SK-N-SH treated with all-trans-retinoic acid at 6 μM for 48 hours (cell line): ENCODE data around the gene OSBPL9.

ENCODE experiments used
- ATAC-seq: fragments of 200-7000 bp; cut with Tn5 transposase; 3 replicates; pipeline ENCODE4 v1.9.1; 2020; ENCODE audit warnings: mild to moderate bottlenecking, moderate library complexity
- ARNTL ChIP-seq: fragments of 450-650 bp; formaldehyde crosslinking; IDR thresholded peaks from 2 replicates; pipeline ENCODE4 v1.5.0; 2020; ENCODE audit warnings: low read depth, mild to moderate bottlenecking, moderate library complexity, borderline replicate concordance
- BACH2 ChIP-seq: fragments of 250-450 bp; sonication (Bioruptor Pico); IDR thresholded peaks from 2 replicates; pipeline ENCODE4 v1.9.0; 2021; ENCODE audit warnings: mild to moderate bottlenecking, borderline replicate concordance
- CSDC2 ChIP-seq: fragments of 250-450 bp; sonication (Bioruptor Pico); IDR thresholded peaks from 2 replicates; pipeline ENCODE4 v1.5.0; 2020; ENCODE audit warnings: mild to moderate bottlenecking, moderate library complexity
- CSRNP3 ChIP-seq: fragments of 250-450 bp; sonication (Bioruptor Pico); IDR thresholded peaks from 2 replicates; pipeline ENCODE4 v1.5.1; 2021; ENCODE audit warnings: mild to moderate bottlenecking, moderate library complexity
- ESRRG ChIP-seq: fragments of 250-450 bp; sonication (Bioruptor Pico); IDR thresholded peaks from 2 replicates; pipeline ENCODE4 v1.6.1; 2021; ENCODE audit warnings: mild to moderate bottlenecking
- GLIS3 ChIP-seq: fragments of 250-450 bp; sonication (Bioruptor Pico); IDR thresholded peaks from 2 replicates; pipeline ENCODE4 v1.5.0; 2020; ENCODE audit warnings: mild to moderate bottlenecking, moderate library complexity
- ISL1 ChIP-seq: fragments of 250-450 bp; sonication (Bioruptor Pico); IDR thresholded peaks from 2 replicates; pipeline ENCODE4 v2.1.2; 2022; ENCODE audit warnings: mild to moderate bottlenecking, moderate library complexity
- OSR1 ChIP-seq: fragments of 250-450 bp; sonication (Bioruptor Pico); IDR thresholded peaks from 2 replicates; pipeline ENCODE4 v1.8.0; 2022; ENCODE audit warnings: moderate library complexity, mild to moderate bottlenecking, inconsistent platforms
- PATZ1 ChIP-seq: fragments of 250-450 bp; sonication (Bioruptor Pico); IDR thresholded peaks from 2 replicates; pipeline ENCODE4 v1.8.0; 2020; ENCODE audit warnings: mild to moderate bottlenecking, moderate library complexity, borderline replicate concordance
- PPARA ChIP-seq: fragments of 250-450 bp; sonication (Bioruptor Pico); IDR thresholded peaks from 2 replicates; pipeline ENCODE4 v1.5.0; 2020; ENCODE audit warnings: mild to moderate bottlenecking, borderline replicate concordance
- RARB ChIP-seq: fragments of 250-450 bp; sonication (Bioruptor Pico); IDR thresholded peaks from 2 replicates; pipeline ENCODE4 v1.8.0; 2021; ENCODE audit warnings: mild to moderate bottlenecking, moderate library complexity
- SNAI2 ChIP-seq: fragments of 250-450 bp; sonication (Bioruptor Pico); IDR thresholded peaks from 2 replicates; pipeline ENCODE4 v1.5.0; 2020; ENCODE audit warnings: mild to moderate bottlenecking, moderate library complexity
- TCF4 ChIP-seq: fragments of 250-450 bp; sonication (Bioruptor Pico); IDR thresholded peaks from 2 replicates; pipeline ENCODE4 v1.8.0; 2021; ENCODE audit warnings: mild to moderate bottlenecking, moderate library complexity, borderline replicate concordance
- TOX ChIP-seq: fragments of 250-450 bp; sonication (Bioruptor Pico); IDR thresholded peaks from 2 replicates; pipeline ENCODE4 v1.8.0; 2021; ENCODE audit warnings: mild to moderate bottlenecking, moderate library complexity, borderline replicate concordance
- ZC3H10 ChIP-seq: fragments of 250-450 bp; sonication (Bioruptor Pico); IDR thresholded peaks from 2 replicates; pipeline ENCODE4 v1.5.1; 2021; ENCODE audit warnings: mild to moderate bottlenecking, moderate library complexity
- ZFP3 ChIP-seq: fragments of 250-450 bp; sonication (Bioruptor Pico); IDR thresholded peaks from 2 replicates; pipeline ENCODE4 v1.5.0; 2020; ENCODE audit warnings: mild to moderate bottlenecking, moderate library complexity
- ZFP30 ChIP-seq: fragments of 450-650 bp; formaldehyde crosslinking; IDR thresholded peaks from 2 replicates; pipeline ENCODE4 v1.5.0; 2022; ENCODE audit warnings: mild to moderate bottlenecking, moderate library complexity
- ZNF565 ChIP-seq: fragments of 450-650 bp; formaldehyde crosslinking; conservative IDR thresholded peaks from 2 replicates; pipeline ENCODE4 v1.5.0; 2020; ENCODE audit warnings: low read depth, mild to moderate bottlenecking, moderate library complexity
- ZNF70 ChIP-seq: fragments of 450-650 bp; formaldehyde crosslinking; IDR thresholded peaks from 2 replicates; pipeline ENCODE4 v1.5.0; 2020; ENCODE audit warnings: mild to moderate bottlenecking, moderate library complexity
- ZNF8 ChIP-seq: fragments of 450-650 bp; formaldehyde crosslinking; IDR thresholded peaks from 2 replicates; pipeline ENCODE4 v1.5.0; 2020; ENCODE audit warnings: mild to moderate bottlenecking, moderate library complexity
- TF ChIP-seq, protein P1 (sequence below): fragments of 250-450 bp; sonication (Bioruptor Pico); IDR thresholded peaks from 2 replicates; pipeline ENCODE4 v1.5.1; 2020; ENCODE audit warnings: low read depth, mild to moderate bottlenecking, moderate library complexity
- TF ChIP-seq, protein P2 (sequence below): fragments of 250-450 bp; sonication (Bioruptor Pico); IDR thresholded peaks from 2 replicates; pipeline ENCODE4 v1.8.0; 2021; ENCODE audit warnings: low read depth, mild to moderate bottlenecking, moderate library complexity, borderline replicate concordance
- TF ChIP-seq, protein P3 (sequence below): fragments of 250-450 bp; sonication (Bioruptor Pico); IDR thresholded peaks from 2 replicates; pipeline ENCODE4 v1.5.0; 2020; ENCODE audit warnings: mild to moderate bottlenecking, moderate library complexity

OSBPL9 gene

GRCh38 chr1:51714374-51715019 is 97.6 kb downstream of the OSBPL9 start:
- no peak for ATAC-seq
- TF ChIP-seq OSR1 (CRISPR knock-in tag) (no peak), PATZ1 (no peak), ZNF8 (CRISPR knock-in tag) (no peak), TOX (no peak), CSDC2 (CRISPR knock-in tag) (no peak), ARNTL (CRISPR knock-in tag) (no peak), SNAI2 (CRISPR knock-in tag) (no peak), ZC3H10 (CRISPR knock-in tag) (no peak), TCF4 (CRISPR knock-in tag) (no peak), ZNF70 (CRISPR knock-in tag) (no peak), GLIS3 (CRISPR knock-in tag) (no peak), ZNF565 (CRISPR knock-in tag) (no peak), CSRNP3 (CRISPR knock-in tag) (no peak), RARB (CRISPR knock-in tag) (no peak)
- TF ChIP-seq, protein P1, sequence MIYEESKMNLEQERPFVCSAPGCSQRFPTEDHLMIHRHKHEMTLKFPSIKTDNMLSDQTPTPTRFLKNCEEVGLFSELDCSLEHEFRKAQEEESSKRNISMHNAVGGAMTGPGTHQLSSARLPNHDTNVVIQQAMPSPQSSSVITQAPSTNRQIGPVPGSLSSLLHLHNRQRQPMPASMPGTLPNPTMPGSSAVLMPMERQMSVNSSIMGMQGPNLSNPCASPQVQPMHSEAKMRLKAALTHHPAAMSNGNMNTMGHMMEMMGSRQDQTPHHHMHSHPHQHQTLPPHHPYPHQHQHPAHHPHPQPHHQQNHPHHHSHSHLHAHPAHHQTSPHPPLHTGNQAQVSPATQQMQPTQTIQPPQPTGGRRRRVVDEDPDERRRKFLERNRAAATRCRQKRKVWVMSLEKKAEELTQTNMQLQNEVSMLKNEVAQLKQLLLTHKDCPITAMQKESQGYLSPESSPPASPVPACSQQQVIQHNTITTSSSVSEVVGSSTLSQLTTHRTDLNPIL (CRISPR knock-in tag): no peak
- TF ChIP-seq, protein P2, sequence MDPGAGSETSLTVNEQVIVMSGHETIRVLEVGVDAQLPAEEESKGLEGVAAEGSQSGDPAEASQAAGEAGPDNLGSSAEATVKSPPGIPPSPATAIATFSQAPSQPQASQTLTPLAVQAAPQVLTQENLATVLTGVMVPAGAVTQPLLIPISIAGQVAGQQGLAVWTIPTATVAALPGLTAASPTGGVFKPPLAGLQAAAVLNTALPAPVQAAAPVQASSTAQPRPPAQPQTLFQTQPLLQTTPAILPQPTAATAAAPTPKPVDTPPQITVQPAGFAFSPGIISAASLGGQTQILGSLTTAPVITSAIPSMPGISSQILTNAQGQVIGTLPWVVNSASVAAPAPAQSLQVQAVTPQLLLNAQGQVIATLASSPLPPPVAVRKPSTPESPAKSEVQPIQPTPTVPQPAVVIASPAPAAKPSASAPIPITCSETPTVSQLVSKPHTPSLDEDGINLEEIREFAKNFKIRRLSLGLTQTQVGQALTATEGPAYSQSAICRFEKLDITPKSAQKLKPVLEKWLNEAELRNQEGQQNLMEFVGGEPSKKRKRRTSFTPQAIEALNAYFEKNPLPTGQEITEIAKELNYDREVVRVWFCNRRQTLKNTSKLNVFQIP (CRISPR knock-in tag): no peak

DNA sequence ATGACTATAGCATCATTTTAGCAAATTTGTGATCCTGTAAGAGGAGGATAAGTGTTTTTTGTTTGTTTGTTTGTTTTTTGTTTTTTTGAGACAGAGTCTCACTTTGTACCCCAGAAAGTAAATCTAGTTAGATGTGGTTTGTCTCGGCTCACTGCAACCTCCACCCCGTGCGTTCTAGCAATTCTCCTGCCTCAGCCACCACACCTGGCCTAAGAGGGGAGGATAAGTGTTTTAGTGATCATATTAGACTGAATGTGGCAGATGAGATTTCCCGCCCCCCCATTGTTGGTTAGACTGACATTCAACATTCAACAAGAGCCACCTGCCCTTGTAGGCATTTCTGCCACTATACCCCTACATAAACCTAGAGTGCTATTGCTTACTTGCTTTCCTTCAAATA is 98.5 kb downstream of the OSBPL9 start:
- ATAC-seq: no peak
- TF ChIP-seq ZFP3 (no peak), ZNF565 (CRISPR knock-in tag) (no peak), OSR1 (CRISPR knock-in tag) (no peak), ZNF70 (CRISPR knock-in tag) (no peak), ISL1 (no peak), ZFP30 (no peak), RARB (CRISPR knock-in tag) (no peak), PPARA (CRISPR knock-in tag) (no peak), ARNTL (CRISPR knock-in tag) (no peak), TCF4 (CRISPR knock-in tag) (no peak)

GRCh38 chr1:51716746-51717145 is 99.9 kb downstream of the OSBPL9 start:
- TF ChIP-seq TOX (no peak), ARNTL (CRISPR knock-in tag) (no peak), ZC3H10 (CRISPR knock-in tag) (no peak), ISL1 (no peak), TCF4 (CRISPR knock-in tag) (no peak), PPARA (CRISPR knock-in tag) (no peak)
- ATAC-seq: no peak

DNA sequence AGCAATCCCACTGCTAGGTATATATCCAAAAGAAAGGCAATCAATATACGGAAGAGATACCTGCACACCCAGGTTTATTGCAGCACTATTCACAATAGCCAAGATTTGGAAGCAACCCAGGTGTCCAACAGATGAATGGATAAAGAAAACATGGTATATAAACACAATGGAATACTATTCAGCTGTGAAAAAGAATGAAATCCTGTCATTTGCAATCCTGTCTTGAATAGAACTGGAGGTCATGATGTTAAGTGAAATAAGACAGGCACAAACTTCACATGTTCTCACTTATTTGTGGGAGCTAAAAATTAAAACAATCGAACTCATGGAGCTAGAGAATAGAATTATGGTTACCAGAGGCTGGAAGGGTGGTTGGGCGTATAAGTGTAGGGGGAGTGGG is 101.0 kb downstream of the OSBPL9 start:
- no peak for ATAC-seq
- TF ChIP-seq ISL1 (no peak), TCF4 (CRISPR knock-in tag) (no peak)

DNA sequence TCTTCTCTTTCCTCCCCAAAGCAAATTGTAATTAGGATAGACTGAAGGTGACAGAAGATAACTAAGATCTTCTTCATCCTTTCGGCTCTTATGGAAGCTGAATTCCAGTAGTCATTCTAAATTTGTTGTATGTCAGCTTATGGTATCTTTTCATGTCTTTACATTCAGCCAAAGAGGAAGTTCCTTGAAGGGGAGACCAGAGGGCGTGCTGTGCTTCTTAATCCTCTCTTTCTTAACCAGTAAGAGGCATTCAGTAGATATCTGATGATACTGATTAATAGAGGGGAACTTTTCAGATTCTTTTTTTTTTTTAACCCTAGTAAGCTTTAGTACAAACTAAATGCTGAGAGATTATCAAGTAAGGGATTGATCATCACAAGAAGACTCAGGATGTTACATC is 102.3 kb downstream of the OSBPL9 start:
- ATAC-seq: no peak
- TF ChIP-seq RARB (CRISPR knock-in tag): no peak
- TF ChIP-seq ESRRG (CRISPR knock-in tag): no peak
- TF ChIP-seq, protein P3, sequence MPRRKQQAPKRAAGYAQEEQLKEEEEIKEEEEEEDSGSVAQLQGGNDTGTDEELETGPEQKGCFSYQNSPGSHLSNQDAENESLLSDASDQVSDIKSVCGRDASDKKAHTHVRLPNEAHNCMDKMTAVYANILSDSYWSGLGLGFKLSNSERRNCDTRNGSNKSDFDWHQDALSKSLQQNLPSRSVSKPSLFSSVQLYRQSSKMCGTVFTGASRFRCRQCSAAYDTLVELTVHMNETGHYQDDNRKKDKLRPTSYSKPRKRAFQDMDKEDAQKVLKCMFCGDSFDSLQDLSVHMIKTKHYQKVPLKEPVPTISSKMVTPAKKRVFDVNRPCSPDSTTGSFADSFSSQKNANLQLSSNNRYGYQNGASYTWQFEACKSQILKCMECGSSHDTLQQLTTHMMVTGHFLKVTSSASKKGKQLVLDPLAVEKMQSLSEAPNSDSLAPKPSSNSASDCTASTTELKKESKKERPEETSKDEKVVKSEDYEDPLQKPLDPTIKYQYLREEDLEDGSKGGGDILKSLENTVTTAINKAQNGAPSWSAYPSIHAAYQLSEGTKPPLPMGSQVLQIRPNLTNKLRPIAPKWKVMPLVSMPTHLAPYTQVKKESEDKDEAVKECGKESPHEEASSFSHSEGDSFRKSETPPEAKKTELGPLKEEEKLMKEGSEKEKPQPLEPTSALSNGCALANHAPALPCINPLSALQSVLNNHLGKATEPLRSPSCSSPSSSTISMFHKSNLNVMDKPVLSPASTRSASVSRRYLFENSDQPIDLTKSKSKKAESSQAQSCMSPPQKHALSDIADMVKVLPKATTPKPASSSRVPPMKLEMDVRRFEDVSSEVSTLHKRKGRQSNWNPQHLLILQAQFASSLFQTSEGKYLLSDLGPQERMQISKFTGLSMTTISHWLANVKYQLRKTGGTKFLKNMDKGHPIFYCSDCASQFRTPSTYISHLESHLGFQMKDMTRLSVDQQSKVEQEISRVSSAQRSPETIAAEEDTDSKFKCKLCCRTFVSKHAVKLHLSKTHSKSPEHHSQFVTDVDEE (CRISPR knock-in tag): no peak
- TF ChIP-seq PATZ1: no peak
- no peak for TF ChIP-seq ZC3H10 (CRISPR knock-in tag)
- TF ChIP-seq BACH2 (CRISPR knock-in tag): no peak
- no peak for TF ChIP-seq SNAI2 (CRISPR knock-in tag)
- no peak for TF ChIP-seq ZNF70 (CRISPR knock-in tag)
- no peak for TF ChIP-seq TOX
- TF ChIP-seq PPARA (CRISPR knock-in tag): no peak
